HG03045 (cell line): ENCODE measurements around the gene LIN7A.

ENCODE experiments used
- ATAC-seq: cut with Tn5 transposase; IDR thresholded peaks from one replicate; pipeline ENCODE4 v1.9.1; 2021; ENCODE audit warnings: mild to moderate bottlenecking, moderate library complexity; ENCODE audit not compliant: unreplicated experiment

LIN7A gene, protein sequence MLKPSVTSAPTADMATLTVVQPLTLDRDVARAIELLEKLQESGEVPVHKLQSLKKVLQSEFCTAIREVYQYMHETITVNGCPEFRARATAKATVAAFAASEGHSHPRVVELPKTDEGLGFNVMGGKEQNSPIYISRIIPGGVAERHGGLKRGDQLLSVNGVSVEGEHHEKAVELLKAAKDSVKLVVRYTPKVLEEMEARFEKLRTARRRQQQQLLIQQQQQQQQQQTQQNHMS

DNA sequence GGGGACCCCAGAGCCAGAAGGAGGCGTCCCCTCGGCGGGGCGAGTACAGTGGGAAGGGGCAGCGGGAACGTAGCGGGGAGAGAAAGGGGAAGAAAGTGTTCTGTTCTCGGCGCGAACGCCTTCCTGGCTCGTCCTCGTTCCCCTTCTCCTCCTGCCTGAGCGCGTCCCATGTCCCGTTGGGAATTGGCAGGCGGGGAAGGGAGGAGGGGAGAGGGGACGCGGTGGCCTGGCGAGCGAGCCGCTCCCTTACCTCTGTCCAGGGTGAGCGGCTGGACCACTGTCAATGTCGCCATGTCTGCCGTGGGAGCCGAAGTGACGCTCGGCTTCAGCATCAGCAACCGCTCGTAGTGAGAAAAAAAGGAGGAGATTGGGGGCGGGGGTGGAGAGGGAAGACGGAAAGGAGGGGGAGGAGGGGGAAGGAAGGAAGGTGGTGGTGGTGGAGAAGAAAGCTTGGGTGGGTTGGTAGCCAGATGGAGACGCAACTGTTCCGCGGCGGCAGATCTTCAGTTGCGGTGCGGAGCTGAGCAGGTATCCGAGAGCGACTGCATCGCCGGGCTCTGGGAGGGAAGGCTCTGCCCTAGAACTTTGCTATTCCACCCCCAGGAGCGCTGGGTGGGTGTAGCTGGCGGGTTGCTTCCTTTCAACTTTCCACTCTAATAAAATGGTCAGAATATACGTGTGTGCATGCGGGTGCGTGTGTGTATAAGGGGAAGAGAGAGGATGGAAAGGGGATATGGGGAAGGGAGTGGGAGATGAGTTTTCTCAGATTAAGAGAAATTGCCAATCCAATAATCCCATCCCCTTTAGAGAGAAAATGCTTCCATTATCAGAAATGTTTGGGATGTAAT is at the start of gene LIN7A:
TSS of gene LIN7A (minus strand) at position 544 of the 848 bp plus-strand sequence. CDS start at position 332, 212 bp downstream.
- ATAC-seq: peak; percentile 22

DNA sequence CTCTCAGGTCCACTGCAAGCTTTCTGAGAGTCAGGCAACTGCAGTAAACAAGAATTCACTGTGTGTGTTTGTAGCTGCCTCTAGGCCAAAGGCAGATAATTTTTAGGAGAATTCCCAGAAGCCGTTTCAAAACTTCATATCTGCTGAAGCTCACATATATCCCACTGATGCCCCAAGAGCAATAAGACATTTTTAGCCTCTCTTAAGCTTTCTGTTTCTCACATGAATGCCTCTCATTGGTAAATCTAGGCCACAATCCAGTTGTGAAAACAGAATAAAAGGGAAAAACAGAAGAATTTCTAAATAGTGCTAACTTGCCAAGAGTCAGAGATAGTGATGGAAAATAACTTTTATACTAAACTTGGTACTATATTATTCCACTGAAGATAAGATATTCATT is 48.5 kb upstream of the LIN7A start:
- ATAC-seq: no peak

DNA sequence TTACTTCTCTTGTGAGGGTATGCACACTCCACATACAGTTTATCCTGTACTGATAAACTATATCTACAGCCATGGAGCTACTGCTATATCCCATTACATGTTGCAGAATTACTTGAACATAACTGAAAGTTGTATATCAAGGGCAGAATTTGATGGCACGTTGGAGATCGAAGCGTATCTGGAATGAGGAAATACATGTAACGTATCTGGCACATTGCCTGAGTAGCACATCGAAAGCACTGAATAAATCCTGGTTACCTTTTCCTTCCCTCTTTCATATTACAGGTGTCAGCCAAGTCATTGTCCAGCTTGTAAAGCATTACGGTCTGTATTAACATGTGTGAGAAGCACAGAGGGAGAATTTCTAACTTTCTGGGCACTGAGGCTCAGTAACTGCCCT is 42.1 kb upstream of the LIN7A start:
- ATAC-seq: no peak

DNA sequence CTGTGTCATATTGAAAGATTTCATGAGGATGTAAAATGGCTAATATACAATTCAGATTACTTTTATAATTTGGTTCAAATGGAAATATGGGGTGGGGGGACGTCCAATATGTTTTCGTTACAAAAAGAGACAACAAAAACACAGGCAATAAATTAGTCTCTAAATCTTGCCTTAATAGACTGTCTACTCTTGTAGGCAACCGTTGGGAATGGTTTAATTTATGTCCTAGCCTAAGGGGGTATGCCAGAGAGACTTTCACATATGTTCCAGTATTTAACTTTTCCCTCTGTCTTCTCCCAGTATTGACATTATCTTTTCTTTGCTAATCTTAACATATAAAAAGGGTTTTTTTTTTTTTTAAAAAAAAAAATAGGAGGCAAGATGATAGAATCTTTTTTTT is 41.5 kb upstream of the LIN7A start:
- ATAC-seq: no peak

DNA sequence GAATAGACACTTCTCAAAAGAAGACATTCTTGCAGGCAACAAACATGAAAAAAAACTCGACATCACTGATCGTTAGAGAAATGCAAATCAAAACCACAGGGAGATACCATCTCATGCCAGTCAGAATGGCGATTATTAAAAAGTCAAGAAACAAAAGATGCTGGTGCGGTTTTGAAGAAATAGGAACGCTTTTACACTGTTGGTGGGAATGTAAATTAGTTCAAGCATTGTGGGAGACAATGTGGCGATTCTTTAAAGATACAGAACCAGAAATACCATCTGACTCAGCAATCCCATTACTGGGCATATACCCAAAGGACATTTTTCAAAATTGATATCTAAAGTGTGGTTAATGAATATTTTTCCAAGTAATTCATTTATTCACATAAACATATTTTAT is 39.6 kb upstream of the LIN7A start:
- ATAC-seq: no peak

DNA sequence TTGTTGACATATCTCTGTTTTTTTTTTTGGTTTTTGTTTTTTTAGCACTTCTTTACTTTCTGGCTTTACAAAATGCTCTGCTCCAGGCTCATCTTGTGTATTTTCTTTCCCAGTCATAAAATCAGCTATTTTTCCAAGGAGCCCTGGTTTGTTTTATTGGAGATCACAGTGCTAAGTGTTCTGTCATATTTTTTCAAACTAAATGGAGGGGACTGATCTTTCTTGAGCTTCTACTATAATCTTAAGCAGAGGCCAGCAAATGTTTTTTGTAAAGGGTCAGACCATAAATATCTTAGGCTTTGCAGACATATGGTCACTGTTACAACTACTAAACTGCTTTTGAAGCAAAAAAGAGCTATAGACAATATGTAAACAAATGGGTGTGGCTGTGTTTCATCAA is 30.6 kb upstream of the LIN7A start:
- ATAC-seq: no peak

DNA sequence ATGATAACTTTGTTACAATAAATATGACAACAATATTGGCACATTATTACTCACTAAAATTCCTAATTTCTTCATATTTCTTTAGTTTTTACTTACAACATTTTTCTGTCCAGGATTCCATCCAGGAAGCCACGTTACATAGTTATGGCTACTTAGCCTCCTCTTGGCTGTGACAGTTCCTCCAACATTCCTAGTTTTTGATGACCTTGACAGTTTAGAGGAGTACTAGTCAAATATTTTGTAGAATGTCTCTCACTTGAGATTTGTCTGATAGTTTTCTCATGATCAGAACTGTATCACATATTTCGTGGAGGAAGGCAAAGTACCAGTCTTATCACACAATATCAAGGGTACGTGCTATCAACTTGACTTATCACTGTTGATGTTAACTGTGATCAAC is 29.8 kb upstream of the LIN7A start:
- ATAC-seq: no peak

DNA sequence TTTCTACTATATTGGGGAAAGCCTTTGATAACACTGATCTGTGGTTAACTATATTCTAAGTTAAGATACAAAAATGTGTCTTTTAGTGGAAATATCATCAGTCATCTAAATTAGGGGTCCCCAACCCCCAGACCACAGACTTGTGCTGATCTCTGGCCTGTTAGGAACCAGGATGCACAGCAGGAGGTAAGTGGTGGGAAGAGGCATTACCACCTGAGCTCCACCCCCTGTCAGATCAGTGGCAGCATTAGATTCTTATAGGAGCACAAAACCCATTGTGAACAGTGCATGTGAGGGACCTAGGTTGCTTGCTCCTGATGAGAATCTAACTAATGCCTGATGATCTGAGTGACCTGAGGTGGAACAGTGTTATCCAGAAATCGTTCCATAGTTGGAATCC is 28.3 kb upstream of the LIN7A start:
- ATAC-seq: no peak

DNA sequence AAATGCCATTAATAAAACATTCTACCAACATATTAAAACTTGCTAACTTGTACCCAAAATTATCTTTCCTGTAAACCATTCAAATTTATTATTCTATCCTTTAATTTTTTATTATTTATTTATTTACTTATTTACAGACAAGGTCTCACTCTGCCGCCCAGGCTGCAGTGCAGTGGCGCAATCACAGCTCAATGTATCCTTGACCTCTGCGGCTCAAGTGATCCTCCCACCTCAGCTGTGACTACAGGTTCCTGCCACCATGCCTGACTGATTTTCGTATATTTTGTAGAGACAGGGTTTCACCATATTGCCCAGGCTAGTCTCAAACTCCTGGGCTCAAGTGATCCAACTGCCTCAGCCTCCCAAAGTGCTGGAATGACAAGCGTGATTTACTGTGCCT is 20.4 kb upstream of the LIN7A start:
- ATAC-seq: no peak

DNA sequence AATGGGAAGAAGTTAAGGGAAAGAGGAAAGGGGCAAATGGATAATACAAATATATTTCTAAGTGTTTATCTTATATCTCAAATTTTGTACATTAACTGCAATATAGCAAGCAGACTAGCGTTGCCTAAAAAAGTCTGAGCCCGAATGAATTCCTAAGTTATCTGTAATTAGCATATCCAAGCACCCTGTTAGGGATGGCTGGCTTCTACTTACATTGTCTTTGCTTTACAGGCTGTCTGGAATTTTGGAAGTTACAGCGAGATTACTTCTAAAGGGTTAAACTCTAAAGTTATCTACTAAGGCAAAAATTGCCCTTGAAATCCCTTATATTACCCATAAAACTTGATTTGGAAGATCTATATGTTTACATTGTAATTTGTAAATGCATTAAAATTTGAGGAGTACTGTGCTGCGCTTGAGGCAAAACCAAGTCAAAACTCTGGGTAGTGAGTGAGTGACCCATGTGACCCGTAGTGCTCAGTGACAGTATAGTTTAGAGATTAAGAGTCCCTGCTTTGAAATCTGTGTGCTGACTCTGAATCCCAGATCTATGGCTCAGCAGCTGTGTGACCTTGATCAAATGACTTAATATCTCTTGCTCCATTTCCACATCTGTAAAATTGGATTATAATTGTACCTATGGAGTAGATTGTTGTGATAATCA is 17.3 kb upstream of the LIN7A start:
- ATAC-seq: no peak

DNA sequence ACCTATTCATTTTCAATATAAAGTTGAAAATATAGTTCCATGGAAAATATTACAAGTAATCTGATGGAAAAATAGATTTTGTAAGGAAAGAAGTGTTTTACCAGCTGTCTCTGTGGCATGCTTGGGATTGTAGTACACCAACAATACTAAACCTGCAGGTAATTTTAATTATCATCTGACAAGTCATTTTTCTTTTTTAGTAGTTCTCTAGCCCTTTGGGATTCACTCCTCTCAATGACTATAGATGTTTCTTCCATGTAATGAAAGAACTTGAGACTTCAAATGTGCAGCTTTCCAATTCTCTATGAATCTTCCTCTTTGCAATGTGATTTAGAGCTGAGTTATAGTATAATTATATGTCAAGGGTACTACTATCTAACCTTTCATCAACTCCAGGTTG is 14.7 kb upstream of the LIN7A start:
- ATAC-seq: no peak

DNA sequence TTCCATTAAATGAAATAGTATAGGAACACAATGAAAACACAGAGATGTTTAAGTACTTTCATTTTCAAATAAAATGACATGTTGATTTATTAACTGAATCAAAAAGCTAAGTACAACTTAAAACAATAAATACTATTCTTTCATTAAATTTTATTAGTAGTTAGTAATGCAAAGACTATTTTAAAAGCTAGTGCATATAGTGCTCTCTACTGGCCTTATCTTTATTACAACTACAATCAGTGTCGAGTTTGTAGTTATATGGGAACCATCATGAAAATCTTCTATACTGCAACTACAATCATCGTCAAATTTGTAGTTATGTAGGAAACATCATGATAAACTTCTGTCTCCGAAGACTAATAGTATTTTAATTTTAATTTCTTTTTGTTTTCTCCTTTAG is 8.9 kb upstream of the LIN7A start:
- ATAC-seq: no peak

DNA sequence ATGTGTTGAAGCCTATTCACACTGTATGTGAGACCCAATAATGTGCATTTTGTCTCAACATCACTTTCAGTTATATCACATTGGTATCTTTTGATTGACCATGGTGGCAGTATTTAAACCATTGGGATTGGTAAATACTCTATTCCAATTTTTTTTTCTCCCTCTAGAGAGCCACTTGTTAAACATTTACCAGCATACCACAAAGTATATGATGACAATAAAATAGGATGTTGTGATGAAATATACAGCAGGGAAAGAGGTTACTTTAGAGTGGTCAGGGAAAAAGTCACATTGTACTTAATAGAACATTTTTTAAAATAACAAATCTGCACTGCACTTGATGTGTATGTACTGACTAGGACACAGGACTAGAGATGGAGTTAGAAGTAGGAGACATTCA is 5.6 kb upstream of the LIN7A start:
- ATAC-seq: no peak

DNA sequence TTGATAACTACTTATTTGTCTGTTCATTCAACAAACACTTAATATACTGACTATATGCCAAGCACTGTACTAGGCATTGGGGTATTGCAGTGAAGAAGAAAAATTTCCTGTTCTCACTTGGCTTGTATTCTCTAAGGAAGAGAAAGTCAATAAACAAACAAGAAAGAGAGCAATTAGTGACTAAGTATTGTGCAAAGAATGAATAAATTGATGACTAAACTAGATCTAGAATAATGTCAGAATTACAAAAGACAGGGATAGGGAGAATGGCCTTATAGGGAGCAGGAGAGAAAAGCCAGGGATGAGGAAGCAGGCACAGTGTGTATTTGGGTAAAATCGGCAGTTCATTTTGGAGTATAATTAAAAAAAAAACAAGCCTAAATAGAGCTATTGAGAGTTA is 4.2 kb upstream of the LIN7A start:
- ATAC-seq: no peak

DNA sequence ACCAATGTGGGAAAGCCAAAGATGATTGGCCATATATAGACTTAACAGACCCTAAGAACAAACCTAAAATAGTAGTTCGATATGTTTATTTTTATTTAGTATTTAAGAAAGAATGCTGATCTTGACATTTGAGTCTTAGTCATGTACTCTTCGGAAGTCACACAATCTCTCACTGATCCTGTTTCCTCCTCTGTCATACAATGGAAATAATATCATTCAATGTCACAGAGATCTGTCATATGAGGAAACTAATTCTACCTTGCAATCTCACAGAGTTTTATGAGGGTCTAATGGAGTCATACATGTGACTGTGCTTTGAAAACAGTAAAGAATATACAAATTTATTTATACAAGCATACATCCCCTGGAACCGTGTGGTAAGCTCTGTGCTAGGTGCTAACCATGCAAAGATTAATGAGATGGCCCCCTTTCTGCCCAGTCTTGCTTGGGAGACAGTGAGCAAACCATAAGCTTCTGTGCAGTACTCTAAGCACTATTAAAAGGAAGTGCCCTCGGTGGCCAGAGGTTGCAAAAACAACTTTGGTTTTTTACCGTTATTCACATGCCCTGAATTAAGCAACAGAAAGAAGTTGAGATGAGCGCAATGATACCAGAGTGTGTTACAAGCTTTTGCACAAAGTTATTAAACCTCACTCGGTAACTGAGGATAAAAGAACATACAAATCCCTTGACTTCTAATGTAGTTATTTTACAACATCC is 1.7 kb upstream of the LIN7A start:
- no peak for ATAC-seq

DNA sequence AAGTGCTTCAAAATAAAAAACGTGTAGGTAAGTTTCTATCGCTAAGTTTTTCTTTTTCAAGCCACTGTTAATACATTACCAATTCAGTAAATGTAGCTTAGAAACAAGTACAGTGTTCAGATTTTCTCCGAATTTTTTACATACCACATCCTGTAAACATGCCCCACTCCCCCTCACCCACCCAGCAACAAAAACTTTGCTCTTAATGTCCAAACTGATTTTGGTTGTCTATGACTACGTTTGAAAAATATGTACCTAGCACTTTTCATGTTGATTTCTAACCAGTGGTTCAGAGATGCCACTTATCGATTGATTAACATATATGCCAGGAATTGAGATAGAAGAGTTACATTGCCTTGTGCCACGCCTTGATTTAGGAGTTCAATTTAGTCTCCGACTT is 663 bp upstream of the LIN7A start:
- no peak for ATAC-seq

DNA sequence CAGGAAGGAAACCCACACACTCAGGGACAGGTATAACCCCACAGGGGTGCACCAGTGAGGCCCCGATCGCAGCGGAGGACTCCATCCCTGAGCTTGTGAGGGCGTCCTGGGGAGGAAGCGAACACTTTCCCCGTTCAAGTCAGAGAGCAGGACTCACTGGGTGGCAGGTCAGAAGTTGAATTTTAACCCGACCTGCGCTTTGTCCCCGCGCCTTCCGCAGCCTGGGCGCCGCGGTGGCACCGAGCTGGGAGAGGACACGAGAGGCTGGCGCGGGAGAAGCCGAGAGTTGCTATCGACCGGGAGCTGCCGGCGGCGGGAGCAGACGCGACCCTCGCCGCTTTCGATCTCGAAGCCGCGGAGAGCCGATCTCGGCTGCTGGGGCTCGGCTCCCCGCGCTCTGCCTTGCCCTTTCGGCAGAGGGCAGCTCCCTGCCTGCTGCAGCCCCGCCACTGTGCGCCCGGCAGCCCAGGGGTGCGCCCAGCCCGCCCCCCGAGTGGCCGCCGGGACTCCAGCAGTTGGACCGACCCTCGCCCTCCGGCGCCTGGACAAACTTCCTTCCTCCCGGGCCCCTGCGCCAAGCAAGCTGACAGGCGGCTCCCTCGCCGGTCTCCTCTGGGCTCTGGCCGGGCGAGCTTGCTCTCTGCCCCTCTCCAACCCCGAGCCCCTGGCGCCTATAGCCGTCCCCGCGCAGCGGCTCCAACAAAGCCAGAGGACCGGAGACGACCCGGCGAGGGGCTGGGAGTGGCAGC is 918 bp downstream of the LIN7A start:
- peak; percentile 61 for ATAC-seq

DNA sequence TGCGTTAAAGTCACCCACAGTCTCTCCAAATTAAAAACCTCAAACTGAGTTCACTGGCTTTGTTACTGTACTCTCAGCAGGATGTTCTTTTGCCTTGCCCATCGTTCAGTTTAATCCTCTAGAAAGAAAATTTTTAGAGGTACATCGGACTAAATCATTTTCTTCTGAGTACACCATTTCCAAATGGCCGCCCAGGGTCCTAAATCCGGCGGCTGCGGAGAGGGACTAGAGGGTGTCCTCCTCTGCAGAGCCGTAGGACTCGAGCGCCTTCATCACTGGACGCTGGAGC is 1.4 kb downstream of the LIN7A start:
- ATAC-seq: no peak

DNA sequence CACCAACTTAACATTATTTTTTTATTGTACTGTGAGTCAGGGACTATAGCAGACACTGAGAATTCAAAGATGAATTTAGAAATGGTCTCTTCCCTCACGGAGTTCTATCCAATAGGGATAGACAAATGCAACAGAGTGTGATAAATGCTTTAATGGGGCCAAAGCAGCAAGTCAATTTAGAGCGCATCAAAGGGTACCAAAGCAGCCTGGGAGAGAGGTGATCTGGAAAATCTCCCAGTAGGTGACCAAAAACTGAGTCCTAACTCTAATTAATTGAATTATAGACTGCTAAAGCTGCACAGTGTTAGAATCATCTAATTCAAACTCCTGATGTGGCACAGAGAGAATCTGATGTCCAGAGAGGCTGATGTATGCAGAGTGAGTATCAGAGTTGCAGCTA is 2.6 kb downstream of the LIN7A start:
- no peak for ATAC-seq

DNA sequence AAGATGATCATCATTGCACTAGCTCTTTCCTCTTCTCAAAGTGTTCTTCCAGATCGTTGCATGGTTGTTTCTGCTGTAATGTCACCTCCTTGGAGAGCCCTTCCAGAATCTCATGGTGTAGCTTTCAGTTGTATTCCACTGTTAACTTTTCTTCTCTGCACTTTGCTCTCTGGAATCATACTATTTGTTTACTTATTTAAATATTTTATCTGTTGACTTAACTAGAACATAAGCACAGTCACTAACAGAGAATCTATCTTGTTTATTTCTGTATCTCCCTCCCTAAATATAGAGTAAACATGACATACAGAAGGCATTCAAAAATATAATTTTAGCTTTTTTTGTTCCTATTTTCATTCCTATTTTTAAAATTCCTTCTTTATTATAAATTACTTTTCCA is 11.8 kb downstream of the LIN7A start:
- ATAC-seq: no peak

DNA sequence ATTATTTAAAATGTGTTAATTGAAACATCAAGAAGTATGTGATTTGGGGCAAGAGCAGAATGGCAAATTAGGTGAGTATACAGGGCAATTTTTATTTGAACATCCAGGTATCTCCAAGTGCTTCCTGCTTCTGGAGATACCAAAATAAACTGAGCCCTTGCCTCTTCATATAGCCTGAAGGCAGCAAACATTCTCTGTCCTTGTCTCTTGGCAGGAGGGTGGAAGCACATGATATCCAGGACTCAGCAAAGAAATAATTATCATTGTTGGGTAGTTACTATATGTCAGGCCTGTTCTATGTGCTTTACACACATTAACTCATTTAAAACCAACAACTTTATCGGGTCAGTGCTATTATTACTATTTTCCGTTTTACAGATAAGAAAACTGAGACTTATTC is 12.5 kb downstream of the LIN7A start:
- ATAC-seq: no peak
